AG08396 (cell line): ENCODE data around the gene ZBTB17.
"Not testable (repeated sequence)": the region's sequence is repeated elsewhere in the genome, so short reads cannot be mapped to it uniquely, and the experiment has no call there.

Experiments
- DNase-seq: peaks from one replicate; pipeline ENCODE4 v3.0.0; 2012; ENCODE audit warnings: low spot score, mixed read lengths

ZBTB17 gene

GRCh38 chr1:15975805-15976680 lies at the start of gene ZBTB17:
ZBTB17 (minus strand) TSS chr1:15976101; CDS start chr1:15948495, 27,606 bp downstream.
- DNase-seq = peak; percentile 99

- DNase-seq = no peak
These were observed 47.3 kb upstream of the ZBTB17 start for GRCh38 chr1:16023050-16023653.

- DNase-seq = no peak
These were observed 46.5 kb upstream of the ZBTB17 start for GRCh38 chr1:16022393-16022792.

- DNase-seq = no peak
These were observed 45.8 kb upstream of the ZBTB17 start, which contains the start of gene CLCNKA for GRCh38 chr1:16021681-16022080. CLCNKA (plus strand) TSS chr1:16022036; CDS start chr1:16022620, 584 bp downstream.

GRCh38 chr1:16020878-16021277 lies 45.0 kb upstream of the ZBTB17 start:
- DNase-seq = not testable (repeated sequence)

- DNase-seq = no peak
These were observed 44.4 kb upstream of the ZBTB17 start for GRCh38 chr1:16020325-16020724.

GRCh38 chr1:16019644-16020277 lies 43.9 kb upstream of the ZBTB17 start:
- DNase-seq = peak; percentile 66

GRCh38 chr1:16018749-16019643 lies 43.1 kb upstream of the ZBTB17 start:
- DNase-seq = no peak

- DNase-seq = no peak
These were observed 42.4 kb upstream of the ZBTB17 start for GRCh38 chr1:16018308-16018707.

- peak; percentile 90 for DNase-seq
These were observed 41.8 kb upstream of the ZBTB17 start, which contains the start of gene HSPB7 for GRCh38 chr1:16017461-16018303. HSPB7 (minus strand) TSS chr1:16018043; CDS start chr1:16017963, 80 bp downstream.

- DNase-seq = no peak
These were observed 41.2 kb upstream of the ZBTB17 start for GRCh38 chr1:16017076-16017460.

- DNase-seq = no peak
These were observed 40.3 kb upstream of the ZBTB17 start for GRCh38 chr1:16015960-16016901.

- no peak for DNase-seq
These were observed 39.6 kb upstream of the ZBTB17 start for GRCh38 chr1:16015491-16015890.

GRCh38 chr1:16014509-16015482 lies 38.9 kb upstream of the ZBTB17 start:
- no peak for DNase-seq

- DNase-seq = no peak
These were observed 38.0 kb upstream of the ZBTB17 start for GRCh38 chr1:16013908-16014258.

- peak; percentile 83 for DNase-seq
These were observed 37.5 kb upstream of the ZBTB17 start for GRCh38 chr1:16013220-16013907.

- peak; percentile 77 for DNase-seq
These were observed 36.8 kb upstream of the ZBTB17 start for GRCh38 chr1:16012590-16013219.
